H4 (cell line): ENCODE results near the gene MYH10. TPM values are rescaled to one million over a fixed set of nuclear protein-coding genes. Genes with fewer than 3 reads are reported as not detected.
"Not testable (repeated sequence)": the region's sequence is repeated elsewhere in the genome, so short reads cannot be mapped to it uniquely, and the experiment has no call there.

ENCODE experiments used
- DNase-seq: peaks from one replicate; pipeline ENCODE4 v3.0.0-alpha.2; 2015; ENCODE audit warnings: low spot score
- total RNA-seq: library from RNA; depleted of rRNA; stranded (reverse); fragments of >200 nt; shearing (Covaris generic); gene quantifications from 2 replicates; pipeline ENCODE4 v1.2.3, GENCODE V29; 2014; rRNA removed

Gene MYH10
- 20.2 and 21.1 TPM in 2 replicates for total RNA-seq

DNA sequence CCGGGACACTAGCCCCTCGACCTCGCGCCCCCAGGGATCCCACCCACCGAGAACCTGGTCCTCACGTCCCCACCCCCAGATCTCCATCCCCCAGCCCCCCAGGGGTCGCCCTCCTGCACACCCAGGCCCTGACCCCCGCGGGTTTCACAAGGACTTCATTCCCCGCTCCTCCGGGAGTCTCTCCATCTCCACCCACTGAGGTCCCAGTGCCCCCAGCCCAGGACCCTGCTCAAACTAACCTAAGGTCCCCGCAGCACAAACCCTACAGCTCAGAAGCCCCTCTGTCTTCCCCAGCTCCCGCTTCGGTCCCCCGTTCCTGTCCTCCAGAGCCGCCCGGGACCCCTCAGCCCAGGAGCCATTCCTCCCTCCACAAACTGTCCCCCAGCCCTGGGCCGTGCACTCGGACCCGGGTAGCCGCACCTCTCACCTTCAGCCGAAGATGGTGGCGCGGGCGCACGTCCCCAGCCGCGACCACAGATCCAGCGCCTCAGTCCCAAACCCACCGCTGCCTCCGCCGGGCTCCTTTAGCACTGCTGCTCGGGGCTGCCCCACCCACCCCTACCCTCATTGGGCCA lies at the start of gene MYH10:
Gene MYH10, minus strand, starts transcription at position 499 of the 575 bp plus-strand sequence. CDS start 7,479 bp downstream, outside the sequence.
- DNase-seq: no peak

DNA sequence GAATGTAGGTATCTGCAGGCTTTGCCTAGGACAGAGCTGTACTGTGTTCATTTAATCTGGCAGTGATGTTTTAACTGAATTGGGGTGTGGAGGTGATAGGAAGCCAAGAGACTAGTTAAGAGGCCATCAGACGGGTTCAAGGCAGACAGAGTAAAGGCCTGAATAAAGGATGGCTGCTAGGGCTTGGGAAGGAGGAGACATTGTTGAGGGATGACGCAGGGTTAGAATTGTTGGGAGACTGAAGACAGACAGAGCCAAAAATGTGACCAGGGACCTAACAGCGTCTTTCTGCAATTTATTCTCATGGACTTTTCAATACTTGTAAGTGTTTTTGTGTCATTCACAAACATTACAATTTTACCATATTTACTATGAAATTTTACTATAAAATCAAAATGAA lies 48.6 kb upstream of the MYH10 start:
- DNase-seq: no peak

DNA sequence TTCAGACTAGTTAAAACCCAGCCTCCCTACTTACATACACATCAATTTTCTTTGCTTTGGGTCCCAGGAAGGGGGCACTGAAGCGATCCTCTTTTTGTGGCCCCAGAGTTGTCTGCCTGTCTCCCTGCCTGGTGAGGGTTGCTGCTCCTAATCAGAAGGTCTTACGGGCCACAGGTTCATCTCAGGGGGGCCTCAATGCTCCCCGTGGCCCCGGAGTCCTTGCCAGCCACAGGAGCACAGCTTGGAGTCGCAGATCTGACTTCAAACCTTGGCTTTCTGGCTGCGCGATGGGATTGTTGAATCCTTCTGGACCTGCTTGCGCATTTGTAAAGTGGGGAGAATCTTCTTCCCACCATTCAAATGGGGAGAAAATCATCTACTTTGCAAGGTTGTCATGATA lies 44.8 kb upstream of the MYH10 start:
- DNase-seq: no peak

DNA sequence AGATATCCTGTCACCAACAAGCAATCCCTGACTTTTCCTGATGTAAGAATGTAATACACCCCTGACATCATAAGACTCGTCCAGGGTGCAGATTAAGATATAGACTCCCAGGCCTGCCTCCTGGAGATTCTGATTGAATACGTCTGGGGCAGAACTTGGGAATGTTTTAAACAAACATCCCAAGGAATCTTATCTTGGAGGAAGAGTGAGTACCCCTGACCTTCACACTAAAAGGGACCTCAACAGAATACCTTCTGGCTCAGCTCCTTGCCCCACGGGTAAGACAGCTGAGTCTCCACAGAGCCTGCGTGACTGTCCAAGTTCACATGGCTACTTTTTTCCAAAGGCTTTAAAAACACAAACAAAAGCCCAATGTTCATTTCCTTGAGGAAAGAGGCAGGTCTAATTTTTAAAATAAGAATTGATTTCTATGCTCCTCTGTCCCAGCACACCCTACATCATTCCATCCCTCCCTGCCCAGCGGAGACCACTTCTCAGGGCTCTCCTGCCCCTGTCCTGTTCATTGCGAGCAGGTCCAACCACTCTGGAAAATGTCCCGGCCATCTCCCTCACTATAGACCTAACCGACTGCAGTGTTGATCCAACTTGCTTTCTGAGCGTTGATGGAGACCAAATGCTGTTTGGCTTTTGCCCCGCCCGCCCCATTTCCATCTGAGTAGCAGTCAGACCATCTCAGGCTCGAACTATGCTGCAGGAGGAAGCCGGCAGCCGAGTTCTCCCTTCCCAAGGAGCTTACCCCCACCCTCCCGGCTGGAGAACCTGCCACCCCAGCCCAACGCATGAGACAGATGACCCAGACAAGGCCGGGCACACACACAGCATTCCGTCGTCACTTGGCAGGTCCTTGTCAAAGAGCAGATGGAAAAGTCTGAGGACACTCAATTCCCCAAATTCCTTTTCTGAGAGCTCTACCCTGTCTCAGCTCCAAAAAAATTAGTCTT lies 44.1 kb upstream of the MYH10 start:
- DNase-seq: no peak

DNA sequence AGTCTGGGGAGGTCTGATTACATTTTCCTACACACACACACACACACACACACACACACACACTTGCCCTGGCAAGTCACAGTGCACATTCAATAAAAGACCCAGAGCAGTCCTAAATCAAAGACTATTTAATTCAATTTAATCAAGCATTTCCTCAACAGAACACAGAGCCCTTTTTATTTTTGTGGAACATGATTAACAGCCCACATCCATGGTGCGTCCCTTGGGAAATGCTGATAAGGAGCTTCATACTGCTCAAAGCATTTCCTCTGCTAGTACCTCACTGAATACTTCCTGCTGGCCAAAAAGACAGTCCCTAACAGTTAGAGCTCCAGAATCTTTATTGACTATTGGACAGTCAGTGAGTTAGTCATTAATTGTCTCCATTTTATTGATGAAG lies 43.1 kb upstream of the MYH10 start:
- DNase-seq: no peak

DNA sequence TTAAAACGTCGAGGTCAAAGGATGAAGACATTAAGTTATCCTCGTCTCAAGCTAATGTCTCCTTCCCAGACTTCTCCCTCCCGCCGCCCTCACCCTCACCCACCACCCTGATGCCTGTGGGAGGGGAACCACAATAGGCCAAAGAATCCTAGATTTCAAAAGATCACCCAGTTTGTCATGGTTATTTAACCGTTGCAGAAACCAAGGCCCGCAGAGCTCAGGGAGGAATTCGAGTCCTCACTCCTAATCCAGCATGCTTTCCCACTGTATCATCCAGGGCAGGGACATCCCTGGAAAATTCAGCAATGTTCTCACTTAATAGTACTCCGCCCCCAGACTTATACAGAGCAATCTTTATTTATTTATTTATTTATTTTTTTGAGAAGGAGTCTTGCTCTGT lies 41.8 kb upstream of the MYH10 start:
- DNase-seq: no peak

DNA sequence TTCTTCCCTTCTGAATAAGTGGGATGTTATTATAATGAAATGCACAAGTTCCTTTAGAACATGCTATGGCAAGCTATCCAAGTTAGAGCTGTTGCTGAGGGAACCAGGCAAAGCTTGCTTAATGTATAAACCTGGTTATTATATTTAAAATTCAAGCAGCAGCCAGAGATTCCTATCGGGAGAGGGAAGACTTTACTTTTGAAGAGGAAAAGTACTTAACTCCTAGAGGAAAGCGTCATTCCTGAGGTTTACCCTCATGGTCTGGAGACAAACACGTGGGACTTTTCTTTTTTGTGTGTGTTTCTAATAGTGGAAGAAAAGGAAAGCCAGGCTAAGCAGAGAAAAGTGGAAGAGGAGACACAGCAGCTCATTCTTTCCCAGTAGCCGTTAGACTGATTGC lies 39.9 kb upstream of the MYH10 start:
- DNase-seq: no peak

DNA sequence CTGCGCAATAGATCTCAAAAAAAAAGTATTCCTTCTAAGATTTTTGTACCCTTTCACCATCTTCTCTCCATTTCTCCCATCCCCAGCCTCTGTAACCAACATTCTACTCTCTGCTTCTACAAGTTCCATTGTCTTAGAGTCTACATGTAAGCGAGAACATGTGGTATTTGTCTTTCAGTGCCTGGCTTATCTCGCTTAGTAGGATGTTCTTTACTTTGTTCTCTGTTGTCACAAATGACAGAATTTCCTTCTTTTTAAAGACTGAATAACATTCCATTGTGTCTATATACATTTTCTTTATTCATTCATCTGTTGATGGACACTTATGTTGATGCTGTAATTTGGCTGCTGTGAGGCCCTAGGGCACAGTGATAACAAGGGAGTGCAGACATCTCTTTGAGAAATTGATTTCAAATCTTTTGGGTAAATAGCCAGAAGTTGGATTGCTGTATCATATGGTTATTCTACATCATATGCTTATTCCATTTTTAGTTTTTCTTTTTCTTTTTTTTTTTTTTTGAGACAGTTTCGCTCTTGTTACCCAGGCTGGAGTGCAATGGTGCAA lies 37.7 kb upstream of the MYH10 start:
- DNase-seq: no peak

DNA sequence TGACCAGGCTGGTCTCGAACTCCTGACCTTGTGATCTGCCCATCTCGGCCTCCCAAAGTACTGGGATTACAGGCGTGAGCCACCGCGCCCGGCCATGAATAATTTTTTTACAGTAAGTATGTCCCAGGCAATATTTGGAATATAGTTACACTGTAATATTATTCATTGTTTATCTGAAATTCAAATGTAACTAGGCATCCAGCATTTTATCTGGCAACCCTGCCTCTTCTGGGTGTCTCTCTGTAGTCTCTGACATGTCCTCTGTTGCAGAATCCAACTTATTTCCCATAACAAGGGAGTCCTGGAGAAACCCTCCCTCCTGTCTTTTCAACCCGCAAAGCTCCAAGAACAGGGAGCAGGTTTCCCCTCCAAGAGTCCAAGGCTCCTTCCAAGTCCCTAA lies 36.9 kb upstream of the MYH10 start:
- DNase-seq: no peak

DNA sequence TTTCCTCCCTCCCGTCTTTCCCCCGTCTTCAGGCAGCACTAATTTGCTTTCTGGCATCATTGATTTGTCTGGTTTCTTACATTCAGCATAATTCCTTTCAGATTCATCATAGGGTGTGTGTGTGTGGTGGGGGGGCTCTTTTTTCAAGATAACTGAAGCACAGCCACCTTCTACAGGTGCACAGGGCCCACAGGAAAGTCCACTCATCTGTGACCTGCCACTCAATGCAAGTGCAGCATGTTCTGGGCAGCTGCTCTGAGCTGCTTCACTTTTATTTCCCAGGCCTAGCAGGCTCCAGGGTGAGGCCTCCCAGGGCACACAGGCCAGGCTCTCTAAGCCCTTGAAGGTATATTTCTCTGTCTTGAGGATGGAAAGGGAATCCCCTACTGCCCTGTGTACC lies 35.2 kb upstream of the MYH10 start:
- DNase-seq: no peak

DNA sequence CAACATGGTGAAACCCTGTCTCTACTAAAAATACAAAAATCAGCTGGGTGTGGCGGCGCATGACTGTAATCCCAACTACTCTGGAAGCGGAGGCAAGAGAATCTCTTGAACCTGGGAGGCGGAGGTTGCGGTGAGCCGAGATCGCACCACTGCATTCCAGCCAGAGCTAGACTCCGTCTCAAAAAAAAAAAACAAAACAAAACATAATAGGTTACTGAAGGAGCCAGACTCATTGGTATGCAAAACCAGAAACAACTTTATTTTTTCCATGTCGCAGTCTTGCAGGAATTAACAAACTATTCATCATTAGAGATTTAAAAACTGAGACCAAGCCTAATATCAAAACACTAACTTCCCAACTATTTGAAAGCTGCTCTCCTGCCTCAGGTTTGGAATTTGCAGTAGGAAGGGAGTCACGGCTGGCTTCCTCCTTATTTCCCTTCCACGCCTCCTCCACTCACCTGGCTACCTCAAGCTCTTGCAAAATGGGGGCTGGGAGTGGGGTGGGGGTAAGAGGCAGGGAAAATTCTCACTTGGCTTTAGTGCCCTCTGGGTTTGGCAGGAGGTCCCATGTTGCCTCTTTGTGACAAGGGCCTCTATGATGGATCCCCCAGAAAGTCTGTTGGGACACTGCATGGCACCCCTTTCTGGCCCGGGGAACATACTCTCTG lies 34.1 kb upstream of the MYH10 start:
- no peak for DNase-seq

DNA sequence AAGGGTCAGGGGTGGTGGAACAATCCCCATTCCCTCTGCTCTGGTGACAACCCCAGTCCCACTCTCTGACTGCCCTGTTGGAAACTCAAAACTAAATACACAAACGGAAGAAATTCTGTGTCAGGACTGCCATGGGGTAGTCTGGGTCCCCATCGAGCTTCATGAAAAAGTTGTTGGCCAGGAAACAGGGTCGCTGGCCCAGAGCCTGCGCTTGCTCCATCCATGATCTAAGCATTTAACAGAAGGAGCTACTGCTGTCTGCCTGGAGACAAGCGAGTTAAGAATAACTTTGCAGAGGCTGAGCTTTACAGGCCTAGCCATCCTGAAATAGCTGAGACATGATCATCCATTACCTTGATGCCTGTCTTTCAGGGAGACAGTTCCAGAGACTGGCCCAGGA lies 32.4 kb upstream of the MYH10 start:
- no peak for DNase-seq

DNA sequence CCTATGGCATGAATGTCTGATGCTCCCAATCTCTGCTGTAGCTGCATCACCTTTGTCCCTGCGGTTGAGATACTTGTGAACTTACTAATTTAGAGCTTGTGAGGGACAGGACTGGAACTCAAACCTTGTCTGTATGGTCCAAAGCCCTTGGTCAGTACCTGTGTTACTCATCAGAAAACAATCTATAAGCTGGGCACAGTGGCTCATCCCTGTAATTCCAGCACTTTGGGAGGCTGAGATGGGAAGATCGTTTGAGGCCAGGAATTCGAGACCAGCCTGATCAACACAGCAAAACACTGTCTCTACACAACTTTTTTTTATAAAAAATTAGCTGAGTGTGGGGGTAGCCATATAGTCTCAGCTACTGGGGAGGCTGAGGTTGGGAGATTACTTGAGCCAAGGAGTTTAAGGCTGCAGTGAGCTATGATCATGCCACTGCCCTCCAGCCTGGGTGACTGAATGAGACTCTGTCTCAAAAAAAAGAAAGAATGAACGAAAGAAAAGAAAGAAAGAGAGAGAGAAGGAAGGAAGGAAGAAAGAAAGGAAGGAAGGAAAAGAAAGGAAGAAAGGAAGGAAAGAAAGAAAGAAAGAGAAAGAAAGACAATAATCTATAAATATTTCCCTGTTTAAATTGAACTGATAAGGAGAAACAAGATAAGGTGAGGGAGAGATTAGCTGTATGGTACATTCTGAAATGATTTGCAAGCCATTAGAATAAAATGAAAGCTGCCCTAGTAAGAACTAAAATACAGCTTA lies 31.7 kb upstream of the MYH10 start:
- no peak for DNase-seq

DNA sequence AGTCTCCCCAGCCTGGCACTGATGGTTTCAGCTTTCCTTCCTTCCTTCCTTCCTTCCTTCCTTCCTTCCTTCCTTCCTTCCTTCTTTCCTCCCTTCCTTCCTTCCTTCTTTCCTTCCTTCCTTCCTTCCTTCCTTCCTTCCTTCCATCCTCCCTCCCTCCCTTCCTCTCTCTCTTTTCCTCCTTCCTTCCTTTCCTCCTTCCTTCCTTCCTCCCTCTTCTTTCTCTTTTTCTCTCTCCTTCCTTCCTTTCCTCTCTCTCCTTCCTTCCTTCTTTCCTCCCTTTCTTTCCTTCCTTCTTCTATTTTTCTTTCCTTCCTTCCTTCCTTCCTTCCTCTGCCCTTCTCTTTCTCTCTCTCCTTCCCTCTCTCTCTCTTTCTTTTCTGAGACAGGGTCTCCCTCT lies 30.2 kb upstream of the MYH10 start:
- not testable (repeated sequence) for DNase-seq

DNA sequence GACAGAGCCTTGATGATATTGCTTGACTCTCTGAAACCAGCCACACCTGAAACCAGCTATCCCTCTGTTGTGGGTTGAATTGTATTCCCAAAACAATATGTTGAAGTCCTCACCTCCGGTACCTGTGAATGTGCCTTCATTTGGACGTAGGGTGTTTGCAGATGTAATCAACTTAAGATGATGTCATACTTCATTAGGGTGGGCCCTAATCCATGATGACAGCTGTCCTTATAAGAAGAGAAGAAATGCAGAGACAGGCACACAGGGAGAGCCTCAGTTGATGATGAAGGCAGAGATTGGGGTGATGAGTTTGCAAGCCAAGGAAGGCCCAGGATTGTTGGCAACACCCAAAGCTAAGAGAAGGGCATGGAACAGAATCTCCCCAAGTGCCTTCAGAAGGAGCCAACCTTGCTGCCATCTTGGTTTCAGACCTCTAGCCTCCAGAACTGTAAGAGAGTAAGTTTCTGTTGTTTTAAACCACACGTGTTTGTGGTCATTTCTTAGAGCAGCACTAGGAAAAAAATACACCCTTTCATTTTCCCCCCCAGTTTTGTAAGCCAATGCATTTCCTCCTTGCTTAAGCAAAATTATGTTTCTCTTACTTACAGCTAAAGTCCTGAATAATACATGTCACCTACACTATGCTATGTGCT lies 29.4 kb upstream of the MYH10 start:
- no peak for DNase-seq

DNA sequence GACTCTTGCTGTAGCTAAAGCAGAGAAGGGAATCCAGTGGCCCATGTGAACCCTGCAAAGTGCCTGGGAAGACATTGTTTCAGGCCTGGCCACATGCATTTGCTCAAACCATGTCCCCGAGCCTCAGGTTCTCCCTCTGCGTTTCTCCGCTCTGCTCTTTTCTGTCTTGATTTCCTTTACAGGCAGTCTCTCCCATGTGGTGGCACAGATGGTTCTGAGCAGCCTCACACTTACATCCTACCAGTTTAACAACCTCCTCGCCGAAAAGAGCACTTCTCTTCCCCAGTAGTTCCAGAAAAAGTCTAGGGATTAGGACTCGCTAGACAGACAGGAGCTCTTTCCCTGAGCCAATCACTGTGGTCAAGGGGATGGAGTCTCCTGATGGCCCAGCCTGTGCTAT lies 28.3 kb upstream of the MYH10 start:
- DNase-seq: no peak

DNA sequence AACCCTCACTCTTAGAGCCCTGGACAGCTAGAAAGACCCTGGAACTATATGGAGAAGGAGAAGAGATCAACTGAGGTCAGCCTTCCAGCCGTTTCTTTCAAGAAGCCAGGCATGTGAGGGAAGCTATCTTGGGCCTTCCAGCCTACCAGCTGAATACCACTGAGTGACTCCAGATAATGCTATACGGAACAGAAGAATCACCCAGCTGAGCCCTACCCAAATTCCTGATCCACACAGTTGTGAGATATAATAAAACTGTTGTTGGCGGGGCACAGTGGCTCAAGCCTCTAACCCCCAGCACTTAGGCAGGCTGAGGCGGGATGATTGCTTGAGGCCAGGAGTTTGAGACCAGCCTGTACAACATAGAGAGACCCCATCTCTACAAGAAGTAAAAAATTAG lies 26.2 kb upstream of the MYH10 start:
- no peak for DNase-seq

DNA sequence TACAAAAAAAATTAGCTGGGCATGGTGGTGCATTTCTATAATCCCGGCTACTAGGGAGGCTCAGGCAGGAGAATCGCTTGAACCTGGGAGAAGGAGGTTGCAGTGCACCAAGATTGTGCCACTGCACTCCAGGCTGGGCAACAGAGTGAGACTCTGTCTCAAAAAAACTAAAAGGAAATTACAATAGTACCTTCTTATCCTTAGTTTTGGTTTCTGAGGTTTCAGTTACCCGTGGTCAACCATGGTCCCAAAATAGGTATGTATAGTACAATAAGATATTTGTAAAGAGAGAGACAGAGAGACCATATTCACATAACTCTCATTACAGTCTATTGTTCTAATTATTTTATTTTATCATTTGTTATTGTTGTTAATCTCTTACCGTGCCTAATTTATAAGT lies 24.3 kb upstream of the MYH10 start:
- DNase-seq: no peak

DNA sequence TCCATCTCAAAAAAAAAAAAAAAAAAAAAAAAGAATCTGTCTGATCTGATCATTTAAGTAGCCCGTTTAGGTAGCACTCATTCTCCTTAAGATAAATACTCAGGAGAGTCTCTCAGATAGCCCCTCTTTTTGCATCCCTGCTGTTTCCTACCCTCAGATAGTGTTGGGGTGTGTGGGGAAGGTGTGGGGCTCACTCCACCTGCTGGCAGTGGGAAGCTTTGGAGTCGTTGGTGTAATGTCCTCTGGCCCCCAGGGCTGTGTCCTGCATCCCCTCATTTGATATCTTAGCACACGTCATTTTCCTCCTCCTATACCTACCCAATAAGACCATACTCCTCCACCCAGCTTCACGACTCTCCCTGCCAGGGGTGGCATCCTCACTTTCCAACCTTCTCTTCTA lies 20.5 kb upstream of the MYH10 start:
- DNase-seq: no peak

DNA sequence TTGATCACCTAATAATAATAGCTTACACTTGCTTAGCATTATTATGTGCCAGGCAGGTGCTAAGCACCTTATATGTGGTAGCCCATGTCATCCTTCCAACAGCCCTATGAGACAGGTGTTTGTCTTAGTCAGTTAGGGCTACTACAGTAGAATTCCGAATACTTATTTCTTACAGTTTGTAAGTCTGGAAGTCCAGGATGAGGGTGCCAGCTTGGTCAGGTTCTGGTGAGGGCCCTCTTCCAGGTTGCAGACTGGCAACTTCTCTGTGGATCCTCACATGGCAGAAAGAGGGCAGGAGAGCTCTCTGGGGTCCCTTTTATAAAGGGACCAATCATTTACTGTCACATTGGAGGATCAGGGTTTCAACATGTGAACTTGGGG lies 19.6 kb upstream of the MYH10 start:
- DNase-seq: no peak
